HepG2 (cell line): ENCODE measurements around the gene HSPB2. TPM values are rescaled to one million over a fixed set of nuclear protein-coding genes. Genes with fewer than 3 reads are reported as not detected.

Experiments used
- ATRX ChIP-seq: sonication (generic); formaldehyde crosslinking; IDR thresholded peaks from 2 replicates; pipeline ENCODE4 v1.4.0; 2020; ENCODE audit warnings: missing genetic modification reagents, borderline replicate concordance
- ELF3 ChIP-seq: IDR thresholded peaks from 2 replicates; pipeline ENCODE4 v1.6.1; 2016; ENCODE audit warnings: missing genetic modification reagents, missing compliant biosample characterization
- EZH2 ChIP-seq: conservative IDR thresholded peaks from 2 replicates; pipeline ENCODE4 v1.6.1; 2012; ENCODE audit warnings: mild to moderate bottlenecking, low read depth, low read length, moderate library complexity
- PPARG ChIP-seq: conservative IDR thresholded peaks from 2 replicates; pipeline ENCODE4 v1.6.1; 2016; ENCODE audit warnings: missing biosample characterization, missing genetic modification reagents
- ZNF234 ChIP-seq: sonication (generic); formaldehyde crosslinking; conservative IDR thresholded peaks from 2 replicates; pipeline ENCODE4 v1.5.1; 2020; ENCODE audit warnings: mild to moderate bottlenecking, missing genetic modification reagents
- ZNF558 ChIP-seq: sonication (generic); formaldehyde crosslinking; IDR thresholded peaks from 2 replicates; pipeline ENCODE4 v1.9.0; 2022; ENCODE audit warnings: mild to moderate bottlenecking, missing genetic modification reagents, borderline replicate concordance
- ZNF563 ChIP-seq: sonication (generic); formaldehyde crosslinking; IDR thresholded peaks from 2 replicates; pipeline ENCODE4 v1.8.0; 2022; ENCODE audit warnings: mild to moderate bottlenecking, moderate library complexity, missing genetic modification reagents
- ZNF720 ChIP-seq: sonication (generic); formaldehyde crosslinking; IDR thresholded peaks from 2 replicates; pipeline ENCODE4 v1.4.0; 2020; ENCODE audit warnings: missing genetic modification reagents
- polyA plus RNA-seq, 8 experiments: library from polyadenylated mRNA; depleted of rRNA in 3 of 8; stranded (reverse) in 7 of 8; unstranded in 1 of 8; fragments of >200 nt; fragmentation: Illumina TruSeq in 4 of 8; extraction: Trizol in 4 of 8; gene quantifications; 2 replicates each; pipeline versions ENCODE4 v1.2.1 to v1.2.3, GENCODE V29; 2011 to 2016; ENCODE audit warnings: low read depth in 4 of 8, missing spikeins in 1 of 8, mixed read lengths in 1 of 8; ENCODE audit not compliant: insufficient read depth in 1 of 8
- total RNA-seq, 5 experiments: library from RNA; depleted of rRNA; stranded (reverse); fragments of >200 nt; fragmentation: Illumina TruSeq; extraction: Trizol; gene quantifications; 2 replicates each; pipeline ENCODE4 v1.2.3, GENCODE V29; 2016; ENCODE audit warnings: low read depth in 1 of 5
- TF ChIP-seq, protein P1 (sequence below): sonication (generic); formaldehyde crosslinking; IDR thresholded peaks from 2 replicates; pipeline ENCODE4 v1.4.0; 2020; ENCODE audit warnings: missing genetic modification reagents
- TF ChIP-seq, protein P2 (sequence below): sonication (generic); formaldehyde crosslinking; conservative IDR thresholded peaks from 2 replicates; pipeline ENCODE4 v1.4.0; 2020; ENCODE audit warnings: missing genetic modification reagents
- TF ChIP-seq, protein P3 (sequence below): sonication (generic); formaldehyde crosslinking; IDR thresholded peaks from one replicate; pipeline ENCODE4 v1.5.1; 2020; ENCODE audit warnings: mild to moderate bottlenecking, missing genetic modification reagents; ENCODE audit errors: not compliant biosample characterization
- TF ChIP-seq, protein P4 (sequence below): sonication (generic); formaldehyde crosslinking; IDR thresholded peaks from 2 replicates; pipeline ENCODE4 v1.9.0; 2022; ENCODE audit warnings: low read depth, missing genetic modification reagents
- TF ChIP-seq, protein P5 (sequence below): fragments of 450-650 bp; IDR thresholded peaks from 2 replicates; pipeline ENCODE4 v1.6.1; 2017

The HSPB2 gene
- total and polyA plus RNA-seq, 2 of the 13 experiments (the other 11 are each of a cell fraction or from before 2014, with no cell fraction given) = 0.04 TPM; not detected in 1

DNA sequence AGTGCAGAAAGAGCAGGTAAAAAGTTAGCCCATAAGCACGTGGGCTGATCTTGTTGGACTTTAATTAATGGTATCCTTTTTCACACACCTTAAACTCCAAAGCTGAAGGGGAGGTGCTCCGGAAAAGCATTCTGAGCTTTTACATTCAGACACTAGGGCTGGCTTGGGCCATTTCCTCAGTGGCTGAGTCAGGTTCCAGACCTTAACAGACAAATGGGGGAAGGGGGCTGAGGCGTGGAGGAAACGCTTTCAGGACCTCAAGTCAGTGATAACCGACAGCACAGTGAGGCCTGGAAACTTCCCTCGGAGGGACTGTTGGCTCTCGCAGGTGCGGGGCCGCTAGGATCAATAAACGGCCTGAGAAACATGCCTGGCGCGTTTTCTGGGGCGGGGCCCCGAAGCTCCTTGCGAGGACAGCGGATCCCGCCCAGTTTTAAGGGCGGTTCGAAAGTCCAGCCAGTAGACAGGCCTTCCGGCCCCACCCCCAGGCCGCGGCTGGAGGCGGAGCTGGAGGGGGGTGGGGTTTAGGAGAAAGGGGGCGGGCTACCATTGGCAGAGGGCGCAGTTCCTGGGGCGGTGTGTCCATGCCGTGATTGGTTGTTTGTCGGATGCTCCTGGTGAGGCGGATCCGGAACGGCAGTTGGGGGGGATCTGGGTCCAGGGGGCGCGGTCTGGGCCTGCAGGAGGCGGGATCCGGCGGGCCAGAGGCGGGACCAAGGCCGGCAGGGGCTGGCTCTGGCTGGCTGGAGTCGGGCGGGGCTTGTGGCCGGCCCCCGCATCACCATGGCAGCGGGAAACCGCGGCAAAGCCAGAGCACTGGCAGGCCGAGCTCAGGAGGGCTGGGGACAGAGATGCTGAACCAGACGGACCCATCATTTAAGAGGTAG, 14.2 kb downstream of the HSPB2 start (continued):
- TF ChIP-seq ZNF563 (CRISPR knock-in tag) (peak; percentile 63; the same call in 1 of the 2 replicates), ELF3 (CRISPR knock-in tag) (no peak), ZNF558 (CRISPR knock-in tag) (0 out of 2 replicates have a peak, but pooled peaks have one; percentile 24), PPARG (CRISPR knock-in tag) (peak; percentile 57; the same call in 1 of the 2 replicates), EZH2 (no peak), ATRX (CRISPR knock-in tag) (no peak), ZNF234 (CRISPR knock-in tag) (no peak), ZNF720 (CRISPR knock-in tag) (no peak)
- TF ChIP-seq, protein P1, sequence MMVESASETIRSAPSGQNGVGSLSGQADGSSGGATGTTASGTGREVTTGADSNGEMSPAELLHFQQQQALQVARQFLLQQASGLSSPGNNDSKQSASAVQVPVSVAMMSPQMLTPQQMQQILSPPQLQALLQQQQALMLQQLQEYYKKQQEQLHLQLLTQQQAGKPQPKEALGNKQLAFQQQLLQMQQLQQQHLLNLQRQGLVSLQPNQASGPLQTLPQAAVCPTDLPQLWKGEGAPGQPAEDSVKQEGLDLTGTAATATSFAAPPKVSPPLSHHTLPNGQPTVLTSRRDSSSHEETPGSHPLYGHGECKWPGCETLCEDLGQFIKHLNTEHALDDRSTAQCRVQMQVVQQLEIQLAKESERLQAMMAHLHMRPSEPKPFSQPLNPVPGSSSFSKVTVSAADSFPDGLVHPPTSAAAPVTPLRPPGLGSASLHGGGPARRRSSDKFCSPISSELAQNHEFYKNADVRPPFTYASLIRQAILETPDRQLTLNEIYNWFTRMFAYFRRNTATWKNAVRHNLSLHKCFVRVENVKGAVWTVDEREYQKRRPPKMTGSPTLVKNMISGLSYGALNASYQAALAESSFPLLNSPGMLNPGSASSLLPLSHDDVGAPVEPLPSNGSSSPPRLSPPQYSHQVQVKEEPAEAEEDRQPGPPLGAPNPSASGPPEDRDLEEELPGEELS (CRISPR knock-in tag) = peak; percentile 69
- TF ChIP-seq, protein P2, sequence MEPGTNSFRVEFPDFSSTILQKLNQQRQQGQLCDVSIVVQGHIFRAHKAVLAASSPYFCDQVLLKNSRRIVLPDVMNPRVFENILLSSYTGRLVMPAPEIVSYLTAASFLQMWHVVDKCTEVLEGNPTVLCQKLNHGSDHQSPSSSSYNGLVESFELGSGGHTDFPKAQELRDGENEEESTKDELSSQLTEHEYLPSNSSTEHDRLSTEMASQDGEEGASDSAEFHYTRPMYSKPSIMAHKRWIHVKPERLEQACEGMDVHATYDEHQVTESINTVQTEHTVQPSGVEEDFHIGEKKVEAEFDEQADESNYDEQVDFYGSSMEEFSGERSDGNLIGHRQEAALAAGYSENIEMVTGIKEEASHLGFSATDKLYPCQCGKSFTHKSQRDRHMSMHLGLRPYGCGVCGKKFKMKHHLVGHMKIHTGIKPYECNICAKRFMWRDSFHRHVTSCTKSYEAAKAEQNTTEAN (CRISPR knock-in tag) = peak; percentile 71; the same call in 1 of the 2 replicates
- TF ChIP-seq, protein P3, sequence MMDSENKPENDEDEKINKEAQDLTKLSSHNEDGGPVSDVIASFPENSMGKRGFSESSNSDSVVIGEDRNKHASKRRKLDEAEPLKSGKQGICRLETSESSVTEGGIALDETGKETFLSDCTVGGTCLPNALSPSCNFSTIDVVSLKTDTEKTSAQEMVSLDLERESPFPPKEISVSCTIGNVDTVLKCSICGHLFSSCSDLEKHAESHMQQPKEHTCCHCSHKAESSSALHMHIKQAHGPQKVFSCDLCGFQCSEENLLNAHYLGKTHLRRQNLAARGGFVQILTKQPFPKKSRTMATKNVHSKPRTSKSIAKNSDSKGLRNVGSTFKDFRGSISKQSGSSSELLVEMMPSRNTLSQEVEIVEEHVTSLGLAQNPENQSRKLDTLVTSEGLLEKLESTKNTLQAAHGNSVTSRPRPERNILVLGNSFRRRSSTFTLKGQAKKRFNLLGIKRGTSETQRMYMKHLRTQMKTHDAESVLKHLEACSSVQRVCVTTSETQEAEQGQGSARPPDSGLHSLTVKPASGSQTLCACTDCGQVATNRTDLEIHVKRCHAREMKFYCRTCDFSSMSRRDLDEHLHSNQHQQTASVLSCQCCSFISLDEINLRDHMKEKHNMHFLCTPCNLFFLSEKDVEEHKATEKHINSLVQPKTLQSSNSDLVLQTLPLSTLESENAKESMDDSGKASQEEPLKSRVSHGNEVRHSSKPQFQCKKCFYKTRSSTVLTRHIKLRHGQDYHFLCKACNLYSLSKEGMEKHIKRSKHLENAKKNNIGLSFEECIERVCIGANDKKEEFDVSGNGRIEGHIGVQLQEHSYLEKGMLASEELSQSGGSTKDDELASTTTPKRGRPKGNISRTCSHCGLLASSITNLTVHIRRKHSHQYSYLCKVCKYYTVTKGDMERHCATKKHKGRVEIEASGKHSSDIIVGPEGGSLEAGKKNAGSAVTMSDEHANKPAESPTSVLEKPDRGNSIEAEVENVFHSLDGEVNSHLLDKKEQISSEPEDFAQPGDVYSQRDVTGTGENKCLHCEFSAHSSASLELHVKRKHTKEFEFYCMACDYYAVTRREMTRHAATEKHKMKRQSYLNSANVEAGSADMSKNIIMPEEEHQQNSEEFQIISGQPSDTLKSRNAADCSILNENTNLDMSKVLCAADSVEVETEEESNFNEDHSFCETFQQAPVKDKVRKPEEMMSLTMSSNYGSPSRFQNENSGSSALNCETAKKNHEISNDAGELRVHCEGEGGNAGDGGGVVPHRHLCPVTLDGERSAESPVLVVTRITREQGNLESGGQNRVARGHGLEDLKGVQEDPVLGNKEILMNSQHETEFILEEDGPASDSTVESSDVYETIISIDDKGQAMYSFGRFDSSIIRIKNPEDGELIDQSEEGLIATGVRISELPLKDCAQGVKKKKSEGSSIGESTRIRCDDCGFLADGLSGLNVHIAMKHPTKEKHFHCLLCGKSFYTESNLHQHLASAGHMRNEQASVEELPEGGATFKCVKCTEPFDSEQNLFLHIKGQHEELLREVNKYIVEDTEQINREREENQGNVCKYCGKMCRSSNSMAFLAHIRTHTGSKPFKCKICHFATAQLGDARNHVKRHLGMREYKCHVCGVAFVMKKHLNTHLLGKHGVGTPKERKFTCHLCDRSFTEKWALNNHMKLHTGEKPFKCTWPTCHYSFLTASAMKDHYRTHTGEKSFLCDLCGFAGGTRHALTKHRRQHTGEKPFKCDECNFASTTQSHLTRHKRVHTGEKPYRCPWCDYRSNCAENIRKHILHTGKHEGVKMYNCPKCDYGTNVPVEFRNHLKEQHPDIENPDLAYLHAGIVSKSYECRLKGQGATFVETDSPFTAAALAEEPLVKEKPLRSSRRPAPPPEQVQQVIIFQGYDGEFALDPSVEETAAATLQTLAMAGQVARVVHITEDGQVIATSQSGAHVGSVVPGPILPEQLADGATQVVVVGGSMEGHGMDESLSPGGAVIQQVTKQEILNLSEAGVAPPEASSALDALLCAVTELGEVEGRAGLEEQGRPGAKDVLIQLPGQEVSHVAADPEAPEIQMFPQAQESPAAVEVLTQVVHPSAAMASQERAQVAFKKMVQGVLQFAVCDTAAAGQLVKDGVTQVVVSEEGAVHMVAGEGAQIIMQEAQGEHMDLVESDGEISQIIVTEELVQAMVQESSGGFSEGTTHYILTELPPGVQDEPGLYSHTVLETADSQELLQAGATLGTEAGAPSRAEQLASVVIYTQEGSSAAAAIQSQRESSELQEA = no peak
- TF ChIP-seq, protein P4, sequence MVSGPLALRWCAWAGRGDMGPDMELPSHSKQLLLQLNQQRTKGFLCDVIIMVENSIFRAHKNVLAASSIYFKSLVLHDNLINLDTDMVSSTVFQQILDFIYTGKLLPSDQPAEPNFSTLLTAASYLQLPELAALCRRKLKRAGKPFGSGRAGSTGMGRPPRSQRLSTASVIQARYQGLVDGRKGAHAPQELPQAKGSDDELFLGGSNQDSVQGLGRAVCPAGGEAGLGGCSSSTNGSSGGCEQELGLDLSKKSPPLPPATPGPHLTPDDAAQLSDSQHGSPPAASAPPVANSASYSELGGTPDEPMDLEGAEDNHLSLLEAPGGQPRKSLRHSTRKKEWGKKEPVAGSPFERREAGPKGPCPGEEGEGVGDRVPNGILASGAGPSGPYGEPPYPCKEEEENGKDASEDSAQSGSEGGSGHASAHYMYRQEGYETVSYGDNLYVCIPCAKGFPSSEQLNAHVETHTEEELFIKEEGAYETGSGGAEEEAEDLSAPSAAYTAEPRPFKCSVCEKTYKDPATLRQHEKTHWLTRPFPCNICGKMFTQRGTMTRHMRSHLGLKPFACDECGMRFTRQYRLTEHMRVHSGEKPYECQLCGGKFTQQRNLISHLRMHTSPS (CRISPR knock-in tag) = no peak
- TF ChIP-seq, protein P5, sequence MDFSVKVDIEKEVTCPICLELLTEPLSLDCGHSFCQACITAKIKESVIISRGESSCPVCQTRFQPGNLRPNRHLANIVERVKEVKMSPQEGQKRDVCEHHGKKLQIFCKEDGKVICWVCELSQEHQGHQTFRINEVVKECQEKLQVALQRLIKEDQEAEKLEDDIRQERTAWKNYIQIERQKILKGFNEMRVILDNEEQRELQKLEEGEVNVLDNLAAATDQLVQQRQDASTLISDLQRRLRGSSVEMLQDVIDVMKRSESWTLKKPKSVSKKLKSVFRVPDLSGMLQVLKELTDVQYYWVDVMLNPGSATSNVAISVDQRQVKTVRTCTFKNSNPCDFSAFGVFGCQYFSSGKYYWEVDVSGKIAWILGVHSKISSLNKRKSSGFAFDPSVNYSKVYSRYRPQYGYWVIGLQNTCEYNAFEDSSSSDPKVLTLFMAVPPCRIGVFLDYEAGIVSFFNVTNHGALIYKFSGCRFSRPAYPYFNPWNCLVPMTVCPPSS = no peak
